ENCODE results near the gene POLR3GL. TPM values are rescaled to one million over a fixed set of nuclear protein-coding genes. Genes with fewer than 3 reads are reported as not detected.
A peak's percentile ranks its signal among the peaks of the same experiment; 100 is the strongest.

Gene POLR3GL
- total RNA-seq, 1 experiment from 2014 or later, result 9.9 TPM

DNA sequence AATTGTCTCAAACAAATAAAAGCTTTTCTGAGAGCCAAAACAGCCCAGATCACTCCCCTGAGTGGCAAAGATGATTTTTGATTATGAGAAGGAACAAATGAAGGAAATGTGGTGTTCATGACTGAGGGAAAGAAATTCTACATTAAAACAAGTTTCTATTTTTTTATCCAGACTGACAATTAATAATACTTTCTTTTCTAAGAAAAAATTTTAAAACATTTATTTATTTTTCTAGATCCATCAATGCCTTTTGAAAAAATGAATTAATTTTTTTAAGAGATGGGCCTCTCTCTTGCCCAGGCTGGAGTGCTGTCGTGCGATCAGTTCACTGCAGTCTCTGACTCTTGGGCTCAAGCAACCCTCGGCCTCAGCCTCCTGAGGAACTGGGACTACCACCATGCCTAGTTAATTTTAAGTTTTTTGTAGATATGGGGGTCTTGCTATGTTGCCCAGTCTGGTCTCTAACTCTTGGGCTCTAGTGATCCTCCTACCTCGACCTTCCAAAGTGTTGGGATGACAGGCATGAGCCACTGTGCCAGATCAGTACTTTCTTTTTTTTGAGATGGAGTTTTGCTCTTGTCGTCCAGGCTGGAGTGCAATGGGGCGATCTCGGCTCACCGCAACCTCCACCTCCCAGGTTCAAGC lies 43.1 kb downstream of the POLR3GL start:
- Mint-ChIP-seq H3K36me3 (ENCODE audit: insufficient read depth, unreplicated experiment) (no peaks in the 10 kb centered on the region), H3K27me3 (ENCODE audit: unreplicated experiment) (no peaks in the 10 kb centered on the region), H3K27ac (ENCODE audit: unreplicated experiment) (no peak overlapping the region), H3K4me1 (ENCODE audit: low read depth, unreplicated experiment) (no peaks in the 10 kb centered on the region), H3K4me3 (ENCODE audit: low read depth, unreplicated experiment) (no peak overlapping the region), H3K9me3 (ENCODE audit: low read depth, unreplicated experiment) (no peaks in the 10 kb centered on the region)
- TF ChIP-seq, protein P1, sequence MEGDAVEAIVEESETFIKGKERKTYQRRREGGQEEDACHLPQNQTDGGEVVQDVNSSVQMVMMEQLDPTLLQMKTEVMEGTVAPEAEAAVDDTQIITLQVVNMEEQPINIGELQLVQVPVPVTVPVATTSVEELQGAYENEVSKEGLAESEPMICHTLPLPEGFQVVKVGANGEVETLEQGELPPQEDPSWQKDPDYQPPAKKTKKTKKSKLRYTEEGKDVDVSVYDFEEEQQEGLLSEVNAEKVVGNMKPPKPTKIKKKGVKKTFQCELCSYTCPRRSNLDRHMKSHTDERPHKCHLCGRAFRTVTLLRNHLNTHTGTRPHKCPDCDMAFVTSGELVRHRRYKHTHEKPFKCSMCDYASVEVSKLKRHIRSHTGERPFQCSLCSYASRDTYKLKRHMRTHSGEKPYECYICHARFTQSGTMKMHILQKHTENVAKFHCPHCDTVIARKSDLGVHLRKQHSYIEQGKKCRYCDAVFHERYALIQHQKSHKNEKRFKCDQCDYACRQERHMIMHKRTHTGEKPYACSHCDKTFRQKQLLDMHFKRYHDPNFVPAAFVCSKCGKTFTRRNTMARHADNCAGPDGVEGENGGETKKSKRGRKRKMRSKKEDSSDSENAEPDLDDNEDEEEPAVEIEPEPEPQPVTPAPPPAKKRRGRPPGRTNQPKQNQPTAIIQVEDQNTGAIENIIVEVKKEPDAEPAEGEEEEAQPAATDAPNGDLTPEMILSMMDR (IDR thresholded peaks at IDR 0.05; ENCODE audit: unreplicated experiment), result no peak
- BruUV-seq (replicated peaks), result no TSS peak
- intact Hi-C loops (cut with micrococcal nuclease; ENCODE audit: unreplicated experiment), result loop anchor here (1.0 to 2.0 kb wide), 2 partner anchors 29 to 117 kb away; no protein-coding TSS in a partner anchor
- CTCF ChIA-PET, result interaction anchor here (0.6 to 2.2 kb wide), 5 partner anchors 20 to 162 kb away, joined by 3 to 31 read pairs (median 4); partner anchors contain the start of genes LIX1L and NUDT17
- no peak for DNase-seq

DNA sequence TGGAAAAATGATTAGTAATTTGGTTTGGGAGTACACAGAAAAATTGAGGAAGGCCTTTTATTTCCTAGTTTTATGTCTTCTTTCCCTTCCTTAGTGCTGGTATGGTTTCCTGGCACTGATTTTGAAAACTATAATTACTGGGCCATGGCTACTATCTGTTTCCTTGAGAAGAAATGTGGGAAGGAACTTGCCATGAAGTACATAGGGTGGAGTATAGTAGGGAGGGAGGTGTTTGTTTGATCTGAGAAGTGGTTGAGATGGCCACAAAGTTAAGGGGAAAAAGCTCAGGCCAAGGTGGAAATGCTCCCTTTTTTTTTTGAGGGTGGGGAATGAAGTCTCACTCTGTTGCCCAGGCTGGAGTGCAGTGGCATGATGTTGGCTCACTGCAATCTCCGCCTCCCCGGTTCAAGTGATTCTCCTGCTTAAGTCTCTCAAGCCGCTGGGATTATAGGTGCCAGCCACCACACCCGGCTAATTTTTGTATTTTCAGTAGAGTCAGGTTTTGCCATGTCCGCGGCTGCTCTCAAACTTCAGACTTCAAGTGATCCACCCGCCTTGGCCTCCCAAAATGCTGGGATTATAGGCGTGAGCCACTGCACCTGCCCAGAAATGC lies 45.7 kb downstream of the POLR3GL start:
- no peak for DNase-seq
- H3K4me1 Mint-ChIP-seq (ENCODE audit: low read depth, unreplicated experiment), result no peaks in the 10 kb centered on the region
- no peaks in the 10 kb centered on the region for H3K9me3 Mint-ChIP-seq (ENCODE audit: low read depth, unreplicated experiment)
- intact Hi-C loops (cut with micrococcal nuclease; ENCODE audit: unreplicated experiment), result loop anchor here (1.0 kb wide), 1 partner anchor 165 kb away; the partner anchor contains the start of gene NUDT17
- no TSS peak for BruUV-seq (replicated peaks)
- TF ChIP-seq, protein P1 (IDR thresholded peaks at IDR 0.05; ENCODE audit: unreplicated experiment), result no peak
- H3K36me3 Mint-ChIP-seq (ENCODE audit: insufficient read depth, unreplicated experiment), result peaks cover 5% of the 10 kb centered on the region
- CTCF ChIA-PET, result interaction anchor here (5.0 kb wide), 1 partner anchor 32 kb away, joined by 32 read pairs; no protein-coding TSS in a partner anchor
- H3K4me3 Mint-ChIP-seq (ENCODE audit: low read depth, unreplicated experiment), result no peak overlapping the region
- no peaks in the 10 kb centered on the region for H3K27me3 Mint-ChIP-seq (ENCODE audit: unreplicated experiment)
- no peak overlapping the region for H3K27ac Mint-ChIP-seq (ENCODE audit: unreplicated experiment)

DNA sequence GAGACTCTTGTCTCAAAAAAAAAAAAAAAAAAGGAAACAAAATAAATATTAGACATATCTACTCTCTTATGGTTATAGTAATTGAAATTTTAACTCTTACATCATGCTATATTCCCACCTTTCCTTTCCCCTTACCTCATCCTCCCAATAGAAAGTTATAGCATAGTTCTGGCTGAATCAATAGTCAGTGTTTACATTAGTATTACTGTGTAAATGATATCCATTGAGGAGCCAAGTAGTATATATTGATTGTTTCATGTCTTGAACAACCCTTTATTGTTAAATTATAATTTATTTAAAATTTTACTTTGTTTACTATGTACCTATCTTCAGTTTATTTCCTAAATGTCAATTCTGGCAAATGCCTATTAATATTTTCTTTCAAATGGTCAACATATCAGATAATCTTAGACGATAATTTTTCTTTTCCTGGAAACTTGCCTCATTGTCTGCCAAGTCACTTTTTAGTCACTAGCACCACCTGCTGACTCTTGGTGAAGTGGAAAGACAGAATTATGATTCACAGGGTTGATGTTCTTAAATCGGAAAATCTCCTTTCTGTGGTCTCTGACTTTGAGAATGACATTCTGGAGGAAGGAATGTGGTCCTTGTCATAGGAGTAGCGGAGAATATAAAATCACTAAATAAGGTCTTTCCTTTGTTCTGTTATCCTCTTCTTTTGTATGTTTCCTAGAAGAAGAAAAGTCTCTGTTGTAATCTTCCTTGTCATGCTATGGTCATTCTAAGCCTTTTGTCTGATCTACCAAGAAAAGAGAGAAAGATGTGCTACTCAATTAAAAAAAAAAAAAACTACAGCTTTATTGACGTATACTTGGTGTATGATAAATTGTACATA lies 48.4 kb downstream of the POLR3GL start:
- DNase-seq, result peak; percentile 74

DNA sequence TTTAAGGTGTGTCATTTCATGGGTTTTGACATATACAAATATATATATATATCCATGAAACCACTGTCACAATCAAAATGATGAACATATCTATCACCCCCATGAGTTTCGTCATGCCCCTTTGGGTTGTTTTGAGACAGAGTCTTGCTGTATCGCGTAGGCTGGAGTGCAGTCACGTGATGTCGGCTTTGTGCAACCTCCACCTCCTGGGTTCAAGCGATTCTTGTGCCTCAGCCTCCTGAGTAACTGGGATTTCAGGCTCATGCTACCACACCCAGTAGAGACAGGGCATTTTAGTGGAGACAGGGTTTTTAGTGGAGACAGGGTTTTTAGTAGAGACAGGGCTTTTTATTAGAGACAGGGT lies 49.1 kb downstream of the POLR3GL start:
- TF ChIP-seq, protein P1 (IDR thresholded peaks at IDR 0.05; ENCODE audit: unreplicated experiment), result no peak
- CTCF ChIA-PET, result no interaction called here
- intact Hi-C loops (cut with micrococcal nuclease; ENCODE audit: unreplicated experiment), result no loop called here
- no peak for DNase-seq
- BruUV-seq (replicated peaks), result no TSS peak
- peaks cover 5% of the 10 kb centered on the region for H3K36me3 Mint-ChIP-seq (ENCODE audit: insufficient read depth, unreplicated experiment)
- H3K4me3 Mint-ChIP-seq (ENCODE audit: low read depth, unreplicated experiment), result no peak overlapping the region
- H3K4me1 Mint-ChIP-seq (ENCODE audit: low read depth, unreplicated experiment), result no peaks in the 10 kb centered on the region
- H3K27ac Mint-ChIP-seq (ENCODE audit: unreplicated experiment), result no peak overlapping the region
- no peaks in the 10 kb centered on the region for H3K9me3 Mint-ChIP-seq (ENCODE audit: low read depth, unreplicated experiment)
- H3K27me3 Mint-ChIP-seq (ENCODE audit: unreplicated experiment), result peaks cover 33% of the 10 kb centered on the region

More for the DNA sequence above, 48.4 kb downstream of the POLR3GL start:
- Mint-ChIP-seq H3K4me1 (ENCODE audit: low read depth, unreplicated experiment) (no peaks in the 10 kb centered on the region), H3K9me3 (ENCODE audit: low read depth, unreplicated experiment) (no peaks in the 10 kb centered on the region), H3K27me3 (ENCODE audit: unreplicated experiment) (peaks cover 27% of the 10 kb centered on the region), H3K4me3 (ENCODE audit: low read depth, unreplicated experiment) (no peak overlapping the region), H3K36me3 (ENCODE audit: insufficient read depth, unreplicated experiment) (peaks cover 5% of the 10 kb centered on the region), H3K27ac (ENCODE audit: unreplicated experiment) (peak overlapping the region; percentile 58)
- BruUV-seq (replicated peaks), result no TSS peak
- intact Hi-C loops (cut with micrococcal nuclease; ENCODE audit: unreplicated experiment), result no loop called here
- TF ChIP-seq, protein P1 (IDR thresholded peaks at IDR 0.05; ENCODE audit: unreplicated experiment), result peak; percentile 61
- CTCF ChIA-PET, result interaction anchor here (0.6 to 5.0 kb wide), 9 partner anchors 12 to 1138 kb away, joined by 3 to 32 read pairs (median 5); partner anchors contain the start of genes NUDT17 and PIAS3
